LNCAP (cell line): ENCODE results near the gene SIGLEC7.

ENCODE experiments used
- CTCF ChIP-seq: fragments of 450-650 bp; IDR thresholded peaks from 2 replicates; pipeline ENCODE4 v1.5.1; 2017; ENCODE audit warnings: mild to moderate bottlenecking

The SIGLEC7 gene

DNA sequence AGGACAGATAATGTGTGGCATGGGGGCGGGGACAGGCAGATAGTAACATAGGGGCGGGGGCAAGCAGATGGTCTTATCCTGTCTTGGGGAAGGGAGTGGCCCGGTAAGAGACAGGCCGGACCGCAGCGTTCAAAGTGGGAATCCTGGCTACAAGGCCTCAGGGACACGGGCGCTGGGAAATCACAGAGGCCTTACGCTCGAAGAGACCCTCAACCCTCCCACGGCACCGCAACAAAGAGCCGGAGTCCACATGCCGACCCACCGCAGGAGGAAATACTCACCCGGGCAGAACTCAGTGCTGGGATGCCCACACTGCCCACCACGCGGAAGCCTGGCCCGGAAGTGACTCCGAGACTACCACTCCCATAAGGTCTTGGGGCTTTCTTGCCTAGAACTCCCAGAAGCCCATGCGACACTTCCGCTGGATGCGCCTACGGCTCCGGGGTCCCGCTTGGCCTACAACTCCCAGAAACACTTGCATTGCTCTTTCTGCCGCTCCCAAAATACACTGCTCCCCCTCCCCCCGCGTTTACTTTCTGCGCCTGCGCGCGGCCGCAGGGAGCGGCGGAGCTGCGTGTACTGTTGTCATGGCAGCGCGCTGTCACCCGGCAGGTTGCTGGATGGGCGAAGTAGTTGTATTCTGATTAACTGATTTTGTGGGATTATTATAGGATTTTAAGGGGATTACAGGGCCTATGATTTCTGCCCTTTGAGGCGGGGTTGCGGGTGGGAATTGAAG is 33.9 kb upstream of the SIGLEC7 start, which contains the start of gene CTU1:
Gene CTU1 (minus strand): TSS at position 344 of the 739 bp plus-strand sequence. CDS start 3,840 bp downstream, outside the sequence.
- no peak for TF ChIP-seq CTCF

GRCh38 chr19:51108805-51109146 is 33.3 kb upstream of the SIGLEC7 start:
- no peak for TF ChIP-seq CTCF

- no peak for TF ChIP-seq CTCF
Observed at GRCh38 chr19:51110666-51110971, 31.5 kb upstream of the SIGLEC7 start.

DNA sequence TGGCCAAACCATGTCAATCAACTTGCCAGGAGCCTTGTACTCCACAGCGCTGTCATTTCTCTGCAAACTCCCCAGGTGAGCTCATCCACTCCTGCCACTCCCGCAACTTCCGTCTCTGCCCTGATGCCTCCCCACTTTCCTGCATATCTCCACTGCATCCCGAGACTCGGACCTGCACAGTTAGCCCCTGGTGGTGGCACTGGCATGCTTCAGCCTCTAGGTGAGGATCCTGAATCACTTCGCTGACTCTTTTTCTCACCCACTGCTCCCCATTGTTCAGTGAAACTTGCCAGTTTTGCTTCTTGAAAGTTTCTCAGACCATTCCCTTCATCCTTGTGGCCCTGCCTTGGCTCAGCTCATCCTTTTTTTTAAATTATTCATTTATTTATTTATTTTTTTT is 30.5 kb upstream of the SIGLEC7 start:
- TF ChIP-seq CTCF = no peak

DNA sequence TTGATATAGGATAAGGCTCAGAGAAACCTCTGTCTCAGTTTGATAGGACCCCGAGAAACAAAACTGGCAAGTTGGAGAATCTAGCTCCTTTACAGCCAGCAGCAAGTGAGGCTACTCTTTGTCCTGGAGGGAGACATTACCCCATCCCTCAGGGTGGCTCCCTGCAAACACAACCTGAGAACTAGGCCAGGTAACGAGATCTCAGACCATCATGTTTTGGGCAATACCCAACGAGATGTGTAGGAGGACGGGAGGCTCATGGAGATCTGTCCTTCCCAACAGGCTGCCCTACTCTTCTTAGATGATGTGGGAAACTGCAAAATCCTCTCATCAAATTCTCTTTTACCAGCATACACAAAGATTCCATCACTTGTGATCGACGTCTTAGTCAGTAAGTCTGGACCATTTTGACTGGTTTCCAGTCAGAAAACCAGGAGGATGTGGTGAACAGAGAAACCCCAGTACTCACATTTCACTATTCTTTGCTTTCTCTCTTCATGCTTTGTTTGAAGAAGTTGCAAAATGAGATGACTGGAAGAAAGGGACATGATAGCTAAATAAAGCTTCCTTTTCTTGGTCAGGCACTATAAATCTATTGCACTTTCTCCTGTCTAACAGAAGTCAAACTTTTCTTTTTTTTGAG is 27.9 kb upstream of the SIGLEC7 start:
- no peak for TF ChIP-seq CTCF

DNA sequence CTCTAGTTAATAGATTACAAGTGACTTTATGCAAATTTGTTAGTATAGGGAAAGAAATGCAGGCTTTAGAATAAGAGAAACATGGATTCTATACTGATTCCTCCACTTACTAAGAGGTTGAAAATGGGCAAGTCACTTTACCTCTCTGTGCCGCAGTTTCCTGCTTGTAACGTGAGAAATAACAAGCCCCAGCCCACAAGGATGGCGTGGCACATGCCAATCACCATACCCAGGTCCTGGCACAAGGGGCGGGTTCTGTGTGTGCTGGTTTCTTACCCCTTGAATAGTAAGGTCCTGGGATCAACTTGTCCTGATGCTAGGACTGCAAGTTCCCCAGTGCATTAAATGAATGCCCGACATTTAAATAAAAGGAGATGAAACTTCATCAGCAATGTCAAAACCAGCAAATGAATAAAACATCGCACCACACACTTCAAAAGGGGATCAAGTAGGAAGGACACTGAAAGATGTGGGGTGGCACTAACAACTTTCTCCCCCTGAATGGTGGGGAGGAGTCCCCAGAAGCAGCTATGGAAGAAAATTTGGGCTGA is 25.3 kb upstream of the SIGLEC7 start:
- TF ChIP-seq CTCF = no peak

GRCh38 chr19:51119101-51119500 is 23.0 kb upstream of the SIGLEC7 start:
- TF ChIP-seq CTCF = no peak
